Liver (tissue), 9 donors: ENCODE results near the gene SOX5. TPM values are rescaled to one million over a fixed set of nuclear protein-coding genes. Genes with fewer than 3 reads are reported as not detected.

Source experiments
- DNase-seq: peaks from one replicate; pipeline ENCODE4 v3.0.0-alpha.2; 2017; ENCODE audit warnings: low spot score
- H3K27ac ChIP-seq, 2 donors: one replicate each; pipeline ENCODE4 v1.7.0; 2013; ENCODE audit warnings: inconsistent platforms in 2 of 2, low read length in 2 of 2, control low read depth in 1 of 2, low read depth in 1 of 2, mild to moderate bottlenecking in 1 of 2
- H3K27me3 ChIP-seq, 4 donors: one replicate each; pipeline versions ENCODE4 v1.6.1 to v1.7.0; 2013; ENCODE audit warnings: low read length in 3 of 4, inconsistent platforms in 1 of 4, mild to moderate bottlenecking in 1 of 4, moderate library complexity in 1 of 4; ENCODE audit not compliant: control insufficient read depth in 4 of 4, insufficient read depth in 4 of 4
- H3K36me3 ChIP-seq, 4 donors: one replicate each; pipeline versions ENCODE4 v1.6.1 to v1.7.0; 2013; ENCODE audit warnings: low read length in 3 of 4, mild to moderate bottlenecking in 3 of 4, low read depth in 1 of 4, moderate library complexity in 1 of 4; ENCODE audit not compliant: control insufficient read depth in 4 of 4, insufficient read depth in 3 of 4
- H3K4me1 ChIP-seq, 4 donors: one replicate each; pipeline versions ENCODE4 v1.6.1 to v1.7.0; 2013; ENCODE audit warnings: low read length in 3 of 4, mild to moderate bottlenecking in 3 of 4, moderate library complexity in 1 of 4; ENCODE audit not compliant: control insufficient read depth in 4 of 4, insufficient read depth in 4 of 4
- H3K4me3 ChIP-seq, 3 donors: one replicate each; pipeline versions ENCODE4 v1.6.1 to v1.7.0; 2013; ENCODE audit warnings: low read length in 3 of 3, control low read depth in 1 of 3, low read depth in 1 of 3, mild to moderate bottlenecking in 1 of 3
- H3K9ac ChIP-seq, 2 donors: one replicate each; pipeline ENCODE4 v1.7.0; 2013; ENCODE audit warnings: low read length in 2 of 2, mild to moderate bottlenecking in 2 of 2, moderate library complexity in 2 of 2, control low read depth in 1 of 2, low read depth in 1 of 2
- H3K9me3 ChIP-seq, 4 donors: one replicate each; pipeline versions ENCODE4 v1.6.1 to v1.7.0; 2013; ENCODE audit warnings: low read length in 3 of 4; ENCODE audit not compliant: control insufficient read depth in 4 of 4
- ATF3 ChIP-seq: IDR thresholded peaks from 2 replicates; pipeline ENCODE4 v1.6.1; 2016; ENCODE audit warnings: antibody characterized with exemption
- CTCF ChIP-seq: fragments of 150-350 bp; IDR thresholded peaks from 2 replicates; pipeline ENCODE4 v1.5.1; 2017; ENCODE audit warnings: improper control_type of control experiment, low read depth, low read length; ENCODE audit not compliant: missing input control
- EGR1 ChIP-seq, 2 donors: IDR thresholded peaks; 2 replicates each; pipeline ENCODE4 v1.6.1; 2016 to 2018; ENCODE audit warnings: antibody characterized with exemption in 2 of 2, low read depth in 2 of 2
- FOXA1 ChIP-seq: IDR thresholded peaks from 2 replicates; pipeline ENCODE4 v1.6.1; 2016; ENCODE audit warnings: antibody characterized with exemption
- GABPA ChIP-seq, 2 donors: IDR thresholded peaks in 1 of 2; conservative IDR thresholded peaks in 1 of 2; 2 replicates each; pipeline ENCODE4 v1.6.1; 2016; ENCODE audit warnings: antibody characterized with exemption in 2 of 2, mild to moderate bottlenecking in 1 of 2, moderate library complexity in 1 of 2
- HNF4A ChIP-seq, 2 donors: conservative IDR thresholded peaks; 2 replicates each; pipeline ENCODE4 v1.6.1; 2016; ENCODE audit warnings: antibody characterized with exemption in 2 of 2, mild to moderate bottlenecking in 2 of 2
- HNF4G ChIP-seq: IDR thresholded peaks from 2 replicates; pipeline ENCODE4 v1.6.1; 2016; ENCODE audit warnings: antibody characterized with exemption
- MAX ChIP-seq: IDR thresholded peaks from 2 replicates; pipeline ENCODE4 v1.6.1; 2016; ENCODE audit warnings: antibody characterized with exemption
- NR2F2 ChIP-seq: IDR thresholded peaks from 2 replicates; pipeline ENCODE4 v1.6.1; 2016; ENCODE audit warnings: antibody characterized with exemption
- RAD21 ChIP-seq, 2 donors: IDR thresholded peaks; 2 replicates each; pipeline ENCODE4 v1.6.1; 2016; ENCODE audit warnings: antibody characterized with exemption in 2 of 2, mild to moderate bottlenecking in 2 of 2
- REST ChIP-seq: IDR thresholded peaks from 2 replicates; pipeline ENCODE4 v1.6.1; 2016; ENCODE audit warnings: antibody characterized with exemption, mild to moderate bottlenecking
- RXRA ChIP-seq, 2 donors: IDR thresholded peaks; 2 replicates each; pipeline ENCODE4 v1.6.1; 2017 to 2018; ENCODE audit warnings: antibody characterized with exemption in 2 of 2, mild to moderate bottlenecking in 1 of 2
- TAF1 ChIP-seq: conservative IDR thresholded peaks from 2 replicates; pipeline ENCODE4 v1.6.1; 2016; ENCODE audit warnings: antibody characterized with exemption, mild to moderate bottlenecking
- YY1 ChIP-seq: IDR thresholded peaks from 2 replicates; pipeline ENCODE4 v1.6.1; 2016; ENCODE audit warnings: antibody characterized with exemption, mild to moderate bottlenecking
- ZBTB33 ChIP-seq: IDR thresholded peaks from 2 replicates; pipeline ENCODE4 v1.6.1; 2016; ENCODE audit warnings: antibody characterized with exemption
- WGBS: extraction: QIAGEN DNeasy Blood & Tissue Kit; methylation state at CpG from one replicate; pipeline ENCODE4 v1.1.7; 2013; 5-methylcytosine and 5-hydroxymethylcytosine counted together
- polyA plus RNA-seq, 2 donors: library from polyadenylated mRNA; stranded (reverse) in 1 of 2; unstranded in 1 of 2; fragments of 200-250 nt in 1 of 2; fragments of >200 nt in 1 of 2; fragmentation: Nextera tagmentation in 1 of 2; extraction: Ambion mirVana in 1 of 2; gene quantifications; one replicate each; pipeline versions ENCODE4 v1.2.1 to v1.2.3, GENCODE V29; 2013 to 2015
- total RNA-seq, 2 donors: library from RNA; depleted of rRNA; stranded (reverse); fragments of >200 nt; gene quantifications; one replicate each; pipeline ENCODE4 v1.2.3, GENCODE V29; 2014
- donor health status: healthy.
- donor health status: healthy.
- donor health status: healthy.
- donor health status: healthy.
- donor health status: healthy.

SOX5 gene
- total and polyA plus RNA-seq, 4 donors: 2.3 to 42.4 (median 12.3) TPM

GRCh38 chr12:23543767-23544166, 405.7 kb downstream of the SOX5 start:
- no peak overlapping the region for H3K27ac ChIP-seq
- H3K9ac ChIP-seq: no peak overlapping the region
- DNase-seq: no peak
- no peak overlapping the region for H3K4me3 ChIP-seq
- H3K4me1 ChIP-seq: no peaks in the 10 kb centered on the region
- WGBS: 95% methylated on average over 1 of the region's 1 CpG
- no peaks in the 10 kb centered on the region for H3K27me3 ChIP-seq
- H3K36me3 ChIP-seq: peaks cover 0 to 23% (median 12%) of the 10 kb centered on the region in 4 donors
- no peaks in the 10 kb centered on the region for H3K9me3 ChIP-seq
- TF ChIP-seq REST (no peak), TAF1 (no peak), FOXA1 (no peak), EGR1 (IDR thresholded peaks at IDR 0.05; ENCODE audit: low read depth in 2 of 2) (no peak), ZBTB33 (no peak), ATF3 (no peak), HNF4A (conservative IDR thresholded peaks at IDR 0.05) (no peak), YY1 (no peak), HNF4G (no peak), RAD21 (IDR thresholded peaks at IDR 0.05) (no peak), RXRA (IDR thresholded peaks at IDR 0.05) (no peak), NR2F2 (no peak), MAX (no peak)

GRCh38 chr12:23542187-23542586, 407.3 kb downstream of the SOX5 start:
- Histone ChIP-seq H3K4me3 (no peak overlapping the region), H3K9me3 (no peaks in the 10 kb centered on the region), H3K27ac (no peak overlapping the region), H3K9ac (no peak overlapping the region), H3K27me3 (no peaks in the 10 kb centered on the region), H3K4me1 (no peaks in the 10 kb centered on the region), H3K36me3 (peaks cover 0 to 26% (median 12%) of the 10 kb centered on the region in 4 donors)
- 97% methylated on average over 3 of the region's 3 CpGs for WGBS
- DNase-seq: no peak
- TF ChIP-seq GABPA (IDR thresholded peaks at IDR 0.05 in 1 of 2, conservative IDR thresholded peaks at IDR 0.05 in 1 of 2): no peak
- no peak for TF ChIP-seq RAD21 (IDR thresholded peaks at IDR 0.05)
- no peak for TF ChIP-seq ATF3
- no peak for TF ChIP-seq HNF4A (conservative IDR thresholded peaks at IDR 0.05)
- TF ChIP-seq CTCF: no peak
- TF ChIP-seq NR2F2: no peak
